WTC11 (cell line): ENCODE data around the gene IGFBPL1. TPM values are rescaled to one million over a fixed set of nuclear protein-coding genes. Genes with fewer than 3 reads are reported as not detected.

Source experiments
- ATAC-seq: fragments of 200-7000 bp; cut with Tn5 transposase; 2 replicates; pipeline ENCODE4 v1.10.0; 2021; ENCODE audit warnings: mild to moderate bottlenecking, moderate library complexity
- CTCF ChIA-PET: fragments of 300-600 bp; sonication (Branson Sonifier 250); formaldehyde crosslinking; loops from one replicate; lab custom pipeline; 2021; ENCODE audit warnings: antibody characterized with exemption; lab: Charles Lee
- POLR2A ChIA-PET: fragments of 350-600 bp; sonication (Branson Sonifier 250); formaldehyde crosslinking; loops from one replicate; lab custom pipeline; 2021; ENCODE audit warnings: antibody characterized with exemption; lab: Charles Lee
- DNase-seq: peaks from one replicate; pipeline ENCODE4 v3.0.0; 2021; ENCODE audit warnings: low spot score
- H3K27ac Mint-ChIP-seq: 2 replicates; pipeline ENCODE4 v1.8.0; 2021; ENCODE audit warnings: mixed read lengths
- H3K27me3 Mint-ChIP-seq: 2 replicates; pipeline ENCODE4 v1.8.0; 2021; ENCODE audit warnings: low read depth, mild to moderate bottlenecking, moderate library complexity, mixed read lengths
- H3K36me3 Mint-ChIP-seq: 2 replicates; pipeline ENCODE4 v1.8.0; 2021; ENCODE audit warnings: mixed read lengths
- H3K4me1 Mint-ChIP-seq: 2 replicates; pipeline ENCODE4 v1.8.0; 2022; ENCODE audit warnings: mixed read lengths
- H3K4me3 Mint-ChIP-seq: 2 replicates; pipeline ENCODE4 v1.8.0; 2021; ENCODE audit warnings: mild to moderate bottlenecking, moderate library complexity, mixed read lengths
- H3K9me3 Mint-ChIP-seq: 2 replicates; pipeline ENCODE4 v1.8.0; 2021; ENCODE audit warnings: mixed read lengths
- ARID4B ChIP-seq: sonication (generic); formaldehyde crosslinking; IDR thresholded peaks from 2 replicates; pipeline ENCODE4 v1.8.0; 2023; ENCODE audit warnings: missing genetic modification reagents, mild to moderate bottlenecking, borderline replicate concordance
- ATF3 ChIP-seq: sonication (generic); formaldehyde crosslinking; conservative IDR thresholded peaks from 2 replicates; pipeline ENCODE4 v1.8.1; 2022; ENCODE audit warnings: mild to moderate bottlenecking, missing genetic modification reagents
- CDX4 ChIP-seq: fragments of 250-450 bp; sonication (Bioruptor Pico); IDR thresholded peaks from 2 replicates; pipeline ENCODE4 v1.9.0; 2021; ENCODE audit warnings: moderate library complexity, mild to moderate bottlenecking, inconsistent platforms, borderline replicate concordance
- CTCF ChIP-seq: fragments of 200-600 bp; IDR thresholded peaks from 2 replicates; pipeline ENCODE4 v1.8.0; 2022; ENCODE audit warnings: antibody characterized with exemption
- ELF4 ChIP-seq: sonication (generic); formaldehyde crosslinking; IDR thresholded peaks from 2 replicates; pipeline ENCODE4 v1.8.1; 2022; ENCODE audit warnings: low read depth, mild to moderate bottlenecking, moderate library complexity, missing genetic modification reagents
- ETV6 ChIP-seq: sonication (generic); formaldehyde crosslinking; IDR thresholded peaks from 2 replicates; pipeline ENCODE4 v1.8.1; 2022; ENCODE audit warnings: mild to moderate bottlenecking, missing genetic modification reagents
- GTF2I ChIP-seq: fragments of 250-450 bp; sonication (Bioruptor Pico); conservative IDR thresholded peaks from 2 replicates; pipeline ENCODE4 v1.4.0; 2021; ENCODE audit warnings: mild to moderate bottlenecking
- HMGA2 ChIP-seq: fragments of 250-450 bp; sonication (Bioruptor Pico); IDR thresholded peaks from 2 replicates; pipeline ENCODE4 v1.4.0; 2021; ENCODE audit warnings: mild to moderate bottlenecking, moderate library complexity
- HMGXB4 ChIP-seq: sonication (generic); formaldehyde crosslinking; IDR thresholded peaks from 2 replicates; pipeline ENCODE4 v1.8.1; 2023; ENCODE audit warnings: mild to moderate bottlenecking, moderate library complexity, missing genetic modification reagents
- MXD4 ChIP-seq: fragments of 250-450 bp; sonication (Bioruptor Pico); IDR thresholded peaks from 2 replicates; pipeline ENCODE4 v1.8.0; 2021; ENCODE audit warnings: mild to moderate bottlenecking, moderate library complexity, borderline replicate concordance
- PREB ChIP-seq: sonication (generic); formaldehyde crosslinking; IDR thresholded peaks from 2 replicates; pipeline ENCODE4 v1.8.1; 2022; ENCODE audit warnings: mild to moderate bottlenecking, missing genetic modification reagents, moderate library complexity, borderline replicate concordance
- RELA ChIP-seq: sonication (generic); formaldehyde crosslinking; IDR thresholded peaks from 2 replicates; pipeline ENCODE4 v1.8.1; 2022; ENCODE audit warnings: missing genetic modification reagents, mild to moderate bottlenecking, borderline replicate concordance
- SOX15 ChIP-seq: fragments of 250-450 bp; sonication (Bioruptor Pico); IDR thresholded peaks from 2 replicates; pipeline ENCODE4 v1.9.0; 2021; ENCODE audit warnings: mild to moderate bottlenecking
- TP53 ChIP-seq: sonication (generic); formaldehyde crosslinking; IDR thresholded peaks from 2 replicates; pipeline ENCODE4 v1.8.1; 2023; ENCODE audit warnings: mild to moderate bottlenecking, missing genetic modification reagents
- USF2 ChIP-seq: sonication (generic); formaldehyde crosslinking; IDR thresholded peaks from 2 replicates; pipeline ENCODE4 v1.8.1; 2023; ENCODE audit warnings: mild to moderate bottlenecking, missing genetic modification reagents, moderate library complexity
- ZBTB43 ChIP-seq: sonication (generic); formaldehyde crosslinking; IDR thresholded peaks from 2 replicates; pipeline ENCODE4 v1.8.1; 2023; ENCODE audit warnings: mild to moderate bottlenecking, missing genetic modification reagents
- ZNF219 ChIP-seq: sonication (generic); formaldehyde crosslinking; IDR thresholded peaks from 2 replicates; pipeline ENCODE4 v1.8.0; 2023; ENCODE audit warnings: missing genetic modification reagents, mild to moderate bottlenecking, borderline replicate concordance
- total RNA-seq: library from RNA; stranded (reverse); gene quantifications from 3 replicates; pipeline ENCODE4 v1.2.3, GENCODE V29; 2021
- TF ChIP-seq, protein P1 (sequence below): sonication (generic); formaldehyde crosslinking; IDR thresholded peaks from 2 replicates; pipeline ENCODE4 v1.8.1; 2022; ENCODE audit warnings: mild to moderate bottlenecking, moderate library complexity, missing genetic modification reagents

Gene IGFBPL1
- total RNA-seq, 1 experiment from 2014 or later = 36.7 TPM

- ATAC-seq = no peak
- CTCF ChIA-PET = no interaction called here
- POLR2A ChIA-PET = no interaction called here
- H3K27ac Mint-ChIP-seq = no peak overlapping the region
- peaks cover 13% of the 10 kb centered on the region for H3K27me3 Mint-ChIP-seq
- peaks cover 23% of the 10 kb centered on the region for H3K9me3 Mint-ChIP-seq
- H3K36me3 Mint-ChIP-seq = peaks cover 10% of the 10 kb centered on the region
- H3K4me3 Mint-ChIP-seq = no peak overlapping the region
- no peak for TF ChIP-seq ATF3 (CRISPR knock-in tag)
- TF ChIP-seq ETV6 (CRISPR knock-in tag) = no peak
- TF ChIP-seq PREB (CRISPR knock-in tag) = no peak
- TF ChIP-seq ELF4 (CRISPR knock-in tag) = no peak
- no peak for TF ChIP-seq CDX4 (CRISPR knock-in tag)
- TF ChIP-seq, protein P1, sequence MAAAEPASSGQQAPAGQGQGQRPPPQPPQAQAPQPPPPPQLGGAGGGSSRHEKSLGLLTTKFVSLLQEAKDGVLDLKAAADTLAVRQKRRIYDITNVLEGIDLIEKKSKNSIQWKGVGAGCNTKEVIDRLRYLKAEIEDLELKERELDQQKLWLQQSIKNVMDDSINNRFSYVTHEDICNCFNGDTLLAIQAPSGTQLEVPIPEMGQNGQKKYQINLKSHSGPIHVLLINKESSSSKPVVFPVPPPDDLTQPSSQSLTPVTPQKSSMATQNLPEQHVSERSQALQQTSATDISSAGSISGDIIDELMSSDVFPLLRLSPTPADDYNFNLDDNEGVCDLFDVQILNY (CRISPR knock-in tag) = no peak
- TF ChIP-seq ARID4B (CRISPR knock-in tag) = no peak
- no peak for TF ChIP-seq SOX15
- TF ChIP-seq RELA = no peak
- TF ChIP-seq CTCF = no peak
- TF ChIP-seq ZBTB43 (CRISPR knock-in tag) = no peak
- no peak for TF ChIP-seq HMGA2
- no peak for TF ChIP-seq ZNF219 (CRISPR knock-in tag)
- TF ChIP-seq USF2 (CRISPR knock-in tag) = no peak
- TF ChIP-seq GTF2I (CRISPR knock-in tag) = no peak
- no peak for TF ChIP-seq TP53 (CRISPR knock-in tag)
- TF ChIP-seq HMGXB4 (CRISPR knock-in tag) = no peak
- no peak for TF ChIP-seq MXD4 (CRISPR knock-in tag)
- no peak for DNase-seq
- no peaks in the 10 kb centered on the region for H3K4me1 Mint-ChIP-seq
Observed at GRCh38 chr9:38453835-38454234, 29.6 kb upstream of the IGFBPL1 start.
